ENCODE results near the gene DUS2. TPM values are rescaled to one million over a fixed set of nuclear protein-coding genes. Genes with fewer than 3 reads are reported as not detected.
"Not testable (repeated sequence)": the region's sequence is repeated elsewhere in the genome, so short reads cannot be mapped to it uniquely, and the experiment has no call there.

Gene DUS2
- total and polyA plus RNA-seq, 8 donors: 2.7 to 6.2 (median 4.5) TPM

- no peak for FAIRE-seq
- 86 to 88% methylated on average over 10 of the region's 10 CpGs for WGBS, 2 donors
- H3K27ac ChIP-seq: no peak overlapping the region
- intact Hi-C loops (cut with DNase I): no loop called here
- TF ChIP-seq CTCF (IDR thresholded peaks at IDR 0.05): no peak
- H3K4me1 ChIP-seq: peaks cover 10 to 19% (median 13%) of the 10 kb centered on the region in 3 donors
- no peaks in the 10 kb centered on the region for H3K9me3 ChIP-seq
- peak overlapping the region in 1 of 4 donors; percentile 100 for H3K4me3 ChIP-seq
- no peak for DNase-seq
- no peaks in the 10 kb centered on the region for H3K36me3 ChIP-seq
- H3K27me3 ChIP-seq: no peaks in the 10 kb centered on the region
- ATAC-seq: no peak
Measured at GRCh38 chr16:68021490-68021889, 1.6 kb upstream of the DUS2 start.

GRCh38 chr16:68022278-68022727, 781 bp upstream of the DUS2 start:
- Histone ChIP-seq H3K27me3 (no peaks in the 10 kb centered on the region), H3K4me1 (peaks cover 10 to 19% (median 13%) of the 10 kb centered on the region in 3 donors), H3K9me3 (no peaks in the 10 kb centered on the region), H3K4me3 (peak overlapping the region; percentile 88 to 100 (median 96)), H3K36me3 (no peaks in the 10 kb centered on the region), H3K27ac (peak overlapping the region in 3 of 4 donors; percentile 43 to 75 (median 72))
- FAIRE-seq (no peak), ATAC-seq (peak in 2 of 4 donors; percentile 5 to 18), DNase-seq (peak in 4 of 6 donors; percentile 24 to 73 (median 44))
- WGBS, 2 donors: 2 to 4% methylated on average over 19 of the region's 19 CpGs
- no peak for TF ChIP-seq CTCF (IDR thresholded peaks at IDR 0.05)
- intact Hi-C loops (cut with DNase I): no loop called here

- Histone ChIP-seq H3K9me3 (no peaks in the 10 kb centered on the region), H3K27me3 (no peaks in the 10 kb centered on the region), H3K4me1 (peaks cover 0 to 5% (median 0%) of the 10 kb centered on the region in 3 donors), H3K4me3 (no peak overlapping the region), H3K36me3 (no peaks in the 10 kb centered on the region), H3K27ac (no peak overlapping the region)
- no peak for FAIRE-seq
- ATAC-seq: no peak
- 89 to 99% methylated on average over 3 of the region's 3 CpGs for WGBS, 2 donors
- no peak for DNase-seq
- intact Hi-C loops (cut with DNase I): no loop called here
- no peak for TF ChIP-seq CTCF (IDR thresholded peaks at IDR 0.05)
Measured at GRCh38 chr16:68028996-68029395, 5.9 kb downstream of the DUS2 start.

DNA sequence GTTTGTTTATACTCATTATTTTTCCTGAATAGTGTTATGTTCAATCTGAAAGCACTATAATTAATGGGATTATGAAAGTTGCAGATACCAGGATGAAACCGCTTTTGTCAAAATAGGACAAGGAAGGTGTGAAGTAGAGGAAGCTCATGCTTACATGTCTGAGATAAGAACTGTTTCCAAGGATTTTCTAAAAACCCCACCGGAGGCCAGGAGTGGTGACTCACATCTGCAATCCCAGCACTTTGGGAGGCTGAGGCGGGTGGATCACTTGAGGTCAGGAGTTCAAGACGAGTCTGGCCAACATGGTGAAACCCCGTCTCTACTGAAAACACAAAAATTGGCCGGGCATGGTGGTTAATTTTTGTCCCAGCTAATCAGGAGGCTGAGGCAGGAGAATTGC, 7.0 kb downstream of the DUS2 start:
- not testable (repeated sequence) for H3K4me1 ChIP-seq, DNase-seq, H3K27me3 ChIP-seq, H3K27ac ChIP-seq, FAIRE-seq, H3K36me3 ChIP-seq, H3K9me3 ChIP-seq, H3K4me3 ChIP-seq
- 86 to 92% methylated on average over 6 of the region's 6 CpGs for WGBS, 2 donors
- intact Hi-C loops (cut with DNase I): loop anchor here in 1 of 3 donors (10.0 kb wide), 2 partner anchors 145 to 205 kb away; partner anchors contain the start of gene NRN1L
- ATAC-seq: peak in 1 of 4 donors; percentile 29

DNA sequence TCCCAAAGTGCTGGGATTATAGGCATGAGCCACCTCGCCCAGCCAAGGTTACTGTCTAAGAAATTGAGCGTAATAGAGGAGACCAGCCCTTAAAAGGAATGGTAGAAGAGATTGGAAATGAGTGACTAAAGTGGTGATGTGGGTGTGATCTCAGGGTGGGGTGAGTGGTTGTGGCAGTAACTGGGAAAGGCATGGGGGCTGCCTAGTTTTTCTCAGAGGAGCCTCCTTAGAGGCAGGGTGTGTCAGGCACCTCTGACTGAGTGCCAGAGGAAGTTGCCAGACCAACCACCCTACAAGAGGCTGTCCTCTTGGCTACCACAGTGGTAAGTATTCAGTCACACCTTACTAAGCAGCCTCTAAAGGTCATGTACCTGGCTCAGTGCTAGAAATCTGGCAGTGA, 8.9 kb downstream of the DUS2 start:
- no peak for DNase-seq
- Histone ChIP-seq H3K36me3 (no peaks in the 10 kb centered on the region), H3K27ac (no peak overlapping the region), H3K4me3 (no peak overlapping the region), H3K9me3 (no peaks in the 10 kb centered on the region), H3K4me1 (no peaks in the 10 kb centered on the region), H3K27me3 (no peaks in the 10 kb centered on the region)
- 89 to 92% methylated on average over 2 of the region's 2 CpGs for WGBS, 2 donors
- FAIRE-seq: no peak
- no peak for ATAC-seq
- no peak for TF ChIP-seq CTCF (IDR thresholded peaks at IDR 0.05)
- intact Hi-C loops (cut with DNase I): loop anchor here in 1 of 3 donors (10.0 kb wide), 2 partner anchors 147 to 207 kb away; partner anchors contain the start of gene NRN1L
